HUES6 (cell line): ENCODE measurements around the gene CHST13.
"Not testable (repeated sequence)": the region's sequence is repeated elsewhere in the genome, so short reads cannot be mapped to it uniquely, and the experiment has no call there.

Experiments
- H3K27ac ChIP-seq: 2 replicates; pipeline ENCODE4 v1.7.0; 2013; ENCODE audit warnings: low read depth, mild to moderate bottlenecking, low read length, inconsistent platforms
- H3K27me3 ChIP-seq: 2 replicates; pipeline ENCODE4 v1.6.1; 2013; ENCODE audit warnings: low read length; ENCODE audit not compliant: control insufficient read depth, insufficient read depth
- H3K36me3 ChIP-seq: 2 replicates; pipeline ENCODE4 v1.6.1; 2013; ENCODE audit warnings: low read length; ENCODE audit not compliant: control insufficient read depth, insufficient read depth
- H3K4me1 ChIP-seq: 2 replicates; pipeline ENCODE4 v1.6.1; 2013; ENCODE audit warnings: low read length; ENCODE audit not compliant: control insufficient read depth, insufficient read depth
- H3K4me3 ChIP-seq: 2 replicates; pipeline ENCODE4 v1.5.1; 2013; ENCODE audit warnings: low read depth, low read length
- H3K9ac ChIP-seq: one replicate; pipeline ENCODE4 v1.6.1; 2013; ENCODE audit warnings: mild to moderate bottlenecking, low read length
- H3K9me3 ChIP-seq: 2 replicates; pipeline ENCODE4 v1.6.1; 2013; ENCODE audit warnings: low read depth, low read length; ENCODE audit not compliant: control insufficient read depth, insufficient read depth

Gene CHST13

GRCh38 chr3:126580746-126581145 is 56.8 kb downstream of the CHST13 start:
- H3K27me3 ChIP-seq = no peaks in the 10 kb centered on the region
- no peaks in the 10 kb centered on the region for H3K4me1 ChIP-seq
- no peak overlapping the region for H3K9ac ChIP-seq
- no peak overlapping the region for H3K27ac ChIP-seq
- H3K4me3 ChIP-seq = no peak overlapping the region
- no peaks in the 10 kb centered on the region for H3K9me3 ChIP-seq
- H3K36me3 ChIP-seq = no peaks in the 10 kb centered on the region

- no peak overlapping the region for H3K27ac ChIP-seq
- H3K9ac ChIP-seq = no peak overlapping the region
- H3K36me3 ChIP-seq = no peaks in the 10 kb centered on the region
- H3K4me3 ChIP-seq = no peak overlapping the region
- no peaks in the 10 kb centered on the region for H3K9me3 ChIP-seq
- no peaks in the 10 kb centered on the region for H3K27me3 ChIP-seq
- H3K4me1 ChIP-seq = no peaks in the 10 kb centered on the region
These were observed 57.6 kb downstream of the CHST13 start for GRCh38 chr3:126581569-126581968.

GRCh38 chr3:126582311-126582710 is 58.4 kb downstream of the CHST13 start:
- no peaks in the 10 kb centered on the region for H3K4me1 ChIP-seq
- no peak overlapping the region for H3K9ac ChIP-seq
- H3K36me3 ChIP-seq = no peaks in the 10 kb centered on the region
- no peak overlapping the region for H3K27ac ChIP-seq
- H3K9me3 ChIP-seq = no peaks in the 10 kb centered on the region
- H3K4me3 ChIP-seq = no peak overlapping the region
- H3K27me3 ChIP-seq = no peaks in the 10 kb centered on the region

- not testable (repeated sequence) for H3K9me3 ChIP-seq, H3K27me3 ChIP-seq, H3K4me3 ChIP-seq, H3K27ac ChIP-seq, H3K9ac ChIP-seq, H3K36me3 ChIP-seq, H3K4me1 ChIP-seq
These were observed 67.6 kb downstream of the CHST13 start for GRCh38 chr3:126591515-126591914.
